GM12801 (cell line): ENCODE results near the gene SOCS6.

ENCODE experiments used
- TF ChIP-seq, protein P1 (sequence below): IDR thresholded peaks from one replicate; pipeline ENCODE4 v1.5.1; 2011; ENCODE audit warnings: control low read depth; ENCODE audit not compliant: insufficient read length; ENCODE audit errors: extremely low read depth

Gene SOCS6

DNA sequence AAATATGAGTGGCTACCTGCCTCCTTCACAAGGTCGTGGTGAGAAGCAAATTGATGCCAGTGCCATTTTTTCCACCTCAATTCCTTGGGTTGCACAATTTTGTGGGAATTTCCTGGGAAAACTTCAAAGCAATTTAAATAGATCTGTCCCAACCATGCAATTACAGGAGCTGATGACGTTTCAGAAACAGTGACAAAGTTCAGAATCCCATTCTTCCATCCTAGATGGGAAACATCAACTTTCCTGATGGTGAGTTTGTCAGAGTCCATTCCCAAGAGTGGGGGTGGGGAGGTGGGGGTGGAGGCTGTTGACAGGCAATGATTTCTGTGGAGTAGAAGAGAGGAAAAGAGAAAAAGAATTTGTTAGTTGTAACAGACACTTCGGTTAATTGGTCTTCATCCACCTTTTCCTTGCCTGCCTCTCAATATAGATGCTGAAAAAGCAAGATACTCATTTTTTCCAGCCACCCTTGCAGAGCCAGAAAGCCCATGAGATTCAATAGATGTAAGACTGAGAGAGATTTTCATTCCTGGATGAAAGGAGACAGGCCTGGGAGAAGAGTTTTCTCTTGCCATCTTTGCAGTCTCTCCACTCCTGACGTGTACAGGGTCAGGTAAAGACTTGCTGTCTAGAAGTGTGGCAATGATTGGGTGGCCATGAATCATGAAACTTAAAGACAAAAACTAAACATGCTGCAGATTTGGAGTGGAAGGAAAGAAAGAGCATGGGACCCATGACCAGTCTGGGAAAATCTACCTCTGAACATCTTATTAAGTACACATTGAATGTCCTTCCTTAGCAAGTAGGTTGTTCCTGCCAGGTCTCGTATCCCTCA is 47.3 kb downstream of the SOCS6 start:
- TF ChIP-seq, protein P1, sequence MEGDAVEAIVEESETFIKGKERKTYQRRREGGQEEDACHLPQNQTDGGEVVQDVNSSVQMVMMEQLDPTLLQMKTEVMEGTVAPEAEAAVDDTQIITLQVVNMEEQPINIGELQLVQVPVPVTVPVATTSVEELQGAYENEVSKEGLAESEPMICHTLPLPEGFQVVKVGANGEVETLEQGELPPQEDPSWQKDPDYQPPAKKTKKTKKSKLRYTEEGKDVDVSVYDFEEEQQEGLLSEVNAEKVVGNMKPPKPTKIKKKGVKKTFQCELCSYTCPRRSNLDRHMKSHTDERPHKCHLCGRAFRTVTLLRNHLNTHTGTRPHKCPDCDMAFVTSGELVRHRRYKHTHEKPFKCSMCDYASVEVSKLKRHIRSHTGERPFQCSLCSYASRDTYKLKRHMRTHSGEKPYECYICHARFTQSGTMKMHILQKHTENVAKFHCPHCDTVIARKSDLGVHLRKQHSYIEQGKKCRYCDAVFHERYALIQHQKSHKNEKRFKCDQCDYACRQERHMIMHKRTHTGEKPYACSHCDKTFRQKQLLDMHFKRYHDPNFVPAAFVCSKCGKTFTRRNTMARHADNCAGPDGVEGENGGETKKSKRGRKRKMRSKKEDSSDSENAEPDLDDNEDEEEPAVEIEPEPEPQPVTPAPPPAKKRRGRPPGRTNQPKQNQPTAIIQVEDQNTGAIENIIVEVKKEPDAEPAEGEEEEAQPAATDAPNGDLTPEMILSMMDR = no peak

DNA sequence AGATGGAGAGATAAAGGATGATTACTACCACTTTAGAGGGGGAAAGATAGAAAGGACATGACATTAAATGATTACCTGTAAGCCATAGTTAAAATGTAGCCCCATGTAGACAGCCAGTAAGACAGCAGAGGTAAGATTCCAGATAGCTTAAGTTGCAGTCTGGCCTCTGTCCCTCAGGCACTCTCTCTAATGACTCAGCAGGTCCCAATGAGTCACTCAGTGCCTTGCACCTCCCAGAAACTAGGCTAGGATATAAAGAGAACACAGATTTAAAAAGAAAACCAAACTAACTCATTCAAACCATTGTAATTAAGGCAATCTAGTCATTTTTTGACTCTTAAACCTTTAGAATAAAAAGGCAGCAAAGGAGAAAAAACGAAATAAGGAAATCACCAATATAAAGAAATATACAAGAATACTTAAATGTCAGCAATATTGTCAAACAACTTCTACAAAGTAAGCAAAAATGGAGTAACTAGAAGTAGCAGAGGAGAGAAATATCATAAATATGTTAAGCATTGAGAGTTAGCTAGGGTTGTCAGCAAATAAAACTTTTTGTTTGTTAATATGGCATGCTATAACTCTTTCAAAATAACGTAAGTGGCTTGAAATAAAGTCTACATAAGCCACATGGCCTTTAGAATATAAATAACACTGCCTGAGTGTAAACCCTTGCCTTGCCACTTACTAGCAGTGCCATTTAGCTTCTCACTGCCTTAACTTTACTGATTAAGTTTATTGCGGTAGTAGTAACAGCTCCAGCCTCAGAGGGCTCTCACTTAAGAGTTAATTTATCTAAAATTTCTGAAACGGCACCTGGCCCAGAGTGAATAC is 48.5 kb downstream of the SOCS6 start:
- TF ChIP-seq, protein P1 = no peak

DNA sequence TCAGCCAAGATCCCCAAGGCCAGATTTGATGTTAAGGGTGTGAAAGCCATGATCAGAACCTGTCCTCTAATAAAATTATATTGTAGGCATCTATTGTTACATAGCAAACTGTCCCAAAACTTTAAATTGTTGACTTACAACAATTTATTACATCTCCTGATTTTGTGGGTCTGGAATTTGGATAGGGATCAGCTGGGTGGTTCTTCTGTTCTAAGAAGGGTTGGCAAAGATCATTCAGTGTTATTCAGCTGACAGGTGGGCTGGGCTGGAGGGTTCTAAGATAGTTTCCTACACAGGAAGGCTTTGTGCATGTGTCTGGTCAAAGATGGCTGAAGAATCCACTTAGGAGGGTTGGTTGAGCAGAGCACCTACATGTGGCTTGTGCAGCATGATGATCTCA is 50.0 kb downstream of the SOCS6 start:
- TF ChIP-seq, protein P1 = no peak

DNA sequence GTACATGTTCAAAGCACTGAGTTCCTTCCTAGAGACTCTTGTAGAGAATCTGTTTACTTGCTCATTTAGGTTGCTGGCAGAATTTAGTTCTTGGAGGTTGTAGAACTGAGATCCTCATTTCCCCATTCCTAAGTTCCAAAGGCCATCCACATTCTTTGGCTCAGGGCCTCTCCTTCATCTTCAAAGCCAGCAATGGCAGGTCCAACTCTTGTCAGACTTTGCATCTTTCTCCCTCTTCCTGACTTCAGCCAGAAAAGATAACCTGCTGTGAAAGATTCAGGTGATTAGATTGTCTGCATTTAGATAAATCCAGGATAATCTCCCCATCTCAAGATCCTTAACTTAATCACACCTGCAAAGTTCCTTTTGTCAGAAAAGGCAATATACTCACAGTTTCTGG is 51.1 kb downstream of the SOCS6 start:
- TF ChIP-seq, protein P1 = no peak

DNA sequence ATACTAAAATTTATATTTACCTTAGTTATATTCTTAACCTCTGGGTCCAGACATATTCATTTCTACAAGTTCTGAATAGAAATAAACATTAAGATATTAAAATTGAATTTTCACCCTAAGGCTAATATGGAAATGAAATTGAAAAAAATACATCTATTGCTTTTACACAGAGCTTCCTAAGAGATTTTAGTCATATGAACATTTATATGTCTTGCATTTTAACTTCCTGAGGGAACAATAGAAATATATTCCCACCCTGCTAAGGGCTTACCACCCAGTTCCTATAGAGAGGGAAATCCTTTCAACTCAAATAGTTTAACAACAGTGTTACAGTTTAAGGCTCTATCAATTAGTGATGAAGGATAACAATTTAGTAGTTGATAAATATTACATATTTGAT is 60.5 kb downstream of the SOCS6 start:
- TF ChIP-seq, protein P1 = no peak

DNA sequence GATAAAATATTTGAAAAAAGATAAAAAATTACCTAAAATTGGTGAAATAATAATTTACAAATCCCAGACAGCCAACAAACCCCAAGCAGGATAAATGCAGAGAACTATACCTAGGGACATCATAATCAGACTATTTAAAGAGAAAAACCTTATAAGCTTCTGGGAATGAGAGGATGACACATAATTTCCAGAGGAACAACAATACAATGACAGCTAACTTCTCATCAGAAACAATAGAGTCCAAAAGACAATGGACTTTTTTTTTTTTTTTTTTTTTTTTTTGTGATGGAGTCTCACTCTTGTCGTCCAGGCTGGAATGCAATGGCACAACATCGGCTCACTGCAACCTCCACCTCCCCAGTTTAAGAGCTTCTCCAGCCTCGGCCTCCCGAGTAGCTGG is 65.2 kb downstream of the SOCS6 start:
- TF ChIP-seq, protein P1 = no peak

DNA sequence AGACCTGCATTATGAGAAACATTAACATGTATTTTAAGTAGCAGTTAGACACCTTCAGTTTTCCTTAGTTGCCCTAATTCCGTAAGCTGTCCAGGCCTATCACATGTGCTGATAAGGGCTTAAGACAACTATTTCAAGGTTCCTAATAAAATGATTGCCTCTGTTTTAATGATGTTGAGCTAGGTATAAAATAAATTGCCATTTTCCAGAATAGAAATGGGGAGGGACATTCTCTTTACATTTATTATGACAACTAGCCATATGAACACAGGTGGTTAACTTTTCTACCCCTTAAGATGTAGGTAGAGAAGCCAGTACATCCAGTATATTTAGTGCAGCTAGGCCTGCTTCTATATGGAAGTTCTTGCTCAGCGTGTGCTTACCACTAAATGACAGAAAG is 65.9 kb downstream of the SOCS6 start:
- TF ChIP-seq, protein P1 = no peak
